Inflammatory macrophage treated with lipopolysaccharide for 4 hours (primary cell): ENCODE measurements around the gene HMGCS1.
"Not testable (repeated sequence)": the region's sequence is repeated elsewhere in the genome, so short reads cannot be mapped to it uniquely, and the experiment has no call there.

ENCODE experiments used
- DNase-seq: peaks from one replicate; pipeline ENCODE4 v3.0.0-alpha.2; 2020

The HMGCS1 gene

GRCh38 chr5:43273552-43273951 is 39.7 kb downstream of the HMGCS1 start:
- no peak for DNase-seq

DNA sequence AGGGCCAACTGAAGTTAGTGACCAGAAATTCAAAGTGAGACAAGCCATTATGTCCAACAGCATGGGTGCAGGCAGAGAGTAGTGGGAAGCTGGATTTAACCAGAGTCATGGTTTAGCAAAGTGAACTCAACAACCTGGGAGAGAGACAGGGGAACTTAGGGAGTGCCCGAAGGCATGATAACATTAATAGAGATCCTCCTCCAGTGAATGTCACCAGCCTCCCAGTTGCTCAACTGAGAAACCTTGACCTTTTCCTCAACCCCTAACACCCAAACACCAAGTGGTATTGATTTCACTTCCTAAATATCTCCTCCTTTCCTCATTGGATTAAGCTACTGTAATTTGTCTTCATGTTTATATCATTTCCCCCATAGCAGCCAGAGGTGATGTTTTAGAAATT is 42.6 kb downstream of the HMGCS1 start:
- peak; percentile 82 for DNase-seq

GRCh38 chr5:43268188-43268820 is 44.9 kb downstream of the HMGCS1 start:
- no peak for DNase-seq

DNA sequence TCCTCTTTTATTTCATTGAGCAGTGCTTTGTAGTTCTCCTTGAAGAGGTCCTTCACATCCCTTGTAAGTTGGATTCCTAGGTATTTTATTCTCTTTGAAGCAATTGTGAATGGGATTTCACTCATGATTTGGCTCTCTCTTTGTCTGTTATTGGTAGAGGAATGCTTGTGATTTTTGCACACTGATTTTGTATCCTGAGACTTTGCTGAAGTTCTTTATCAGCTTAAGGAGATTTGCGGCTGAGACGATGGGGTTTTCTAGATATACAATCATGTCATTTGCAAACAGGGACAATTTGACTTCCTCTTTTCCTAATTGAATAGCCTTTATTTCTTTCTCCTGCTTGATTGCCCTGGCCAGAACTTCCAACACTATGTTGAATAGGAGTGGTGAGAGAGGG is 50.9 kb downstream of the HMGCS1 start:
- DNase-seq = not testable (repeated sequence)

DNA sequence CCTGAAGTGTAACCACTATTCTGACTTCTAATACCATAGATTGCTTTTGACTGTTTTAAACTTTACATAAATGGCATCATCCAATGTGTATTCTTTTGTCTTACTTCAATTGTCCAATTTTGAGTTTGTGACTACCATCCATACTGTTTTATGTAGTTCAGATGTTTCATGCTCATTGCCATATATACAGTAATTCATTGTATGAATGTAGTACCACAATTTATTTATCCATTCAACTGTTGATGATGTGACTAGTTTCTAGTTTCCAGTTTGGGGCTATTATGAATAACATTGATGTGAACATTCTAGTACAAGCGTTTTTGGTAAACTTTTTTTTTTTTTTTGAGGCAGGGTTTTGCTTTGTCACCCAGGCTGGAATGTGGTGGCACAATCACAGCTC is 55.1 kb downstream of the HMGCS1 start:
- DNase-seq = no peak

DNA sequence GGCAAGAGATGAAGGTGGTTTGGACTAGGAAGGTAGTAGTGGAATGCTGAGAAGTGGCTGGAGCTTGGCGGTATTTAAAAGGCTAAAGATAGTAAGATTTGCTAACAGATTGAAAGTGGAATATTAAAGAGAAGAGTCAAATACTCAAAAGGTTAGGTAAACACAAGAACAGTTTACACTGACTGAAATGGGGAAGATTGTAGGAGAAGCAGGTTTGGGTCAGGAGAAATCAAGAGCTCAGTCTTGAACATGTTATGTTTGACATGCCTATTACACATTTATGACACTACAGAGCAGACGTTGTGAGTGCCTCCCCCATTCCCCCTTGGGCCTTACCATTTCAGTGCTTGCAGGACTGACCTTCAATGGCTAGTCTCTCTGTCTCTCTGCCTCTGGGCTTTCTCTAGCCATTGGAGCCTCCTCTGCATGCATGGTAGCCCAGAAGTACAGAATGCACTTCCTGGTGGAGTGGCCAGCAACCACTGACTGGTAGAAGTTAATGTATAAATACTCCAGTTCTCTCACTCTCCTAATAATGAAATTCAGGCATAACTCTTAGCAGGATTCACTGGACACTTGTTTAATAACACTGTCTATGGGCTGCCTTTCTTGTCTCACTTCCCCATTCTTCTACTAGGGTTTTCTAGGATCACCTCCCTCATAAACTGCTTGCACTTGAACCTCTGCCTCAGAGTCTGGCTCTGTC is 56.8 kb downstream of the HMGCS1 start:
- no peak for DNase-seq

DNA sequence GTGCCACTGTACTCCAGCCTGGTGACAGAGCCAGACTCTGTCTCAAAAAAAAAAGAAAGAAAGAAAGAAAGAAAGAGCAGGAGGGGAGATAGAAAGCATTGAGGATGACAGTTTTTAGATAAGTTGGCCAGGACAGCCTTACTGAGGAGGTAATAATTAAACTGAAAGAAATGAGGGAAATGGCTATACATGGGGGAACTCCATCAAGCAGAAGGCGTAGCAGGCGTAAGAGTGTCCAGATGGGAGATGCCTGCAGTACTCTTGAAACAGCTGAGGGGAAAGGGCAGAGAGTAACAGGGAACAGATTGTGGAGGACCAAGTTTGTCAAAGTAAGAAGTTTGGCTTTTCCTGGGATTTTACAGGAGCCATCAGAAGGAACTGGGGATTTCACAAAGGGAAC is 57.5 kb downstream of the HMGCS1 start:
- DNase-seq = no peak

DNA sequence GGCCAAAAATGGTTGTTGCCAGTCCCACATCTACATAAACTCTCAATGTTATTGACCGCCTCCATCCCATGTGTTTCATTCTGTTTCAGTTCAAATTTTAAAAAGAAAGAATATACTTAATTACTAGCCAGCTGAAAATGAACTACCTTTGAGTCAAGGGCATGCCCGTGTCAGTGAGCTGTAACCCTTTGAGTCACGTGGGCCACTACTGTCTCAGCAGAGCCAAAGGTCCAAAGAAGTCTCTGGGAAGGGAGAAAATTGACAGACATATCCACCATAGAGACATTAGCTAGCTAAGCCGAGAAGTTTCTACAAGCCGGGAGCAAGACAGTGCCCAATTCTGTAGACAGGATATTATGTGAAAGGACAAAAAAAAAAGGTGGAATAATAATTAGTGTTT is 61.5 kb downstream of the HMGCS1 start:
- no peak for DNase-seq

DNA sequence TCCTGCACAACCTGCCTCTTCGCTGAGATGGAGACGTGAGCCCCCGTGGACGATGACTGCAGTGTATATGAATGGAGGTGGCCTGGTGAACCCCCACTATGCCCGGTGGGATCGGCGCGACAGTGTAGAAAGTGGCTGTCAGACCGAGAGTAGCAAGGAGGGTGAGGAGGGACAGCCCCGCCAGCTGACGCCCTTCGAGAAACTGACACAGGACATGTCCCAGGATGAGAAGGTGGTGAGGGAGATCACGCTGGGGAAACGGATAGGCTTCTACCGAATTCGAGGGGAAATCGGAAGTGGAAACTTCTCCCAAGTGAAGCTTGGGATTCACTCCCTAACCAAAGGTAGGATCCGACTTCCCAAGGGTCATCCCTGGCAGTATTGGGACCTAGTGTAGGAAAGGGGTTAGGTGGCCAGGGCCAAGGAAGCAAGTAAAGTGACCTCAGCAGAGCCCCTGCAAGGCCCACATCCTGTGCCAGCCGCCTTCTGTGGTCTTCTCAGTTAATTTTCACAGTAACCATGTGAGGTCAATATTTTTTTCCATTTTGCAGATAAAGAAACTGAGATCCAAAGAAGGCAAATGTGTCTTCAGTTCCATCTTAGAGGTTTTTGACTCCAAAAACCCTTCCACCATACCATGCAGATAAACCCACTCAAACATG is 67.4 kb downstream of the HMGCS1 start:
- DNase-seq = no peak

GRCh38 chr5:43244823-43245565 is 68.2 kb downstream of the HMGCS1 start:
- DNase-seq = no peak

DNA sequence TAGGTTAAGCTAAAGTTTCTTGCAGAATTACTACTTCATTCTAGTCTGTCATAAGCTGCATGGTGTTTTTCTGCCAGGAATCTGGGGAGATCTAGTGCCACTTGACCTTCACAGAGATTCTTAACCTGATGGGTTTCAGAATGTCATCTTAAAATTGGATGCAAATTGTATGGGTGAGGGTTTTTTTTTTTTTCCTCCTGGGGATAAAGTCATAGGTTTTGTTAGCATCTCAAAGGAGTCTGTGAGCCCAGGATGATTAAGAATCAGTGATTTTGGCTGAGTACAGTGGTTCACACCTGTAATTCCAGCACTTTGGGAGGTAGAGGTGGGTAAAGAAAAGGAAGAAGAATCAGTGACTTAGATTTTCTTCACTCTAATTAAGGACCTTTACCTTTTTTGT is 69.9 kb downstream of the HMGCS1 start:
- no peak for DNase-seq

- DNase-seq = no peak
Observed at GRCh38 chr5:43242196-43242595, 71.0 kb downstream of the HMGCS1 start.
